Psoas muscle (tissue), 8 donors: ENCODE measurements around the gene NXPH2. TPM values are rescaled to one million over a fixed set of nuclear protein-coding genes. Genes with fewer than 3 reads are reported as not detected.
A peak's percentile ranks its signal among the peaks of the same experiment; 100 is the strongest.

Experiments used
- ATAC-seq, 4 donors: fragments of 200-7000 bp; cut with Tn5 transposase; one replicate each; pipeline ENCODE4 v1.9.1; 2020; ENCODE audit warnings: moderate library complexity in 3 of 4, mild to moderate bottlenecking in 2 of 4
- DNase-seq, 2 donors: peaks; one replicate each; pipeline ENCODE4 v3.0.0-alpha.2; 2020
- H3K27ac ChIP-seq: fragments of 200-600 bp; one replicate; pipeline ENCODE4 v1.8.0; 2022
- H3K27me3 ChIP-seq, 3 donors: fragments of 200-600 bp in 1 of 3; one replicate each; pipeline versions ENCODE4 v1.6.1 to v1.8.0; 2013 to 2022; ENCODE audit warnings: low read length in 2 of 3, mild to moderate bottlenecking in 2 of 3, moderate library complexity in 1 of 3; ENCODE audit not compliant: insufficient read depth in 3 of 3
- H3K36me3 ChIP-seq, 2 donors: fragments of 200-600 bp in 1 of 2; one replicate each; pipeline versions ENCODE4 v1.6.1 to v1.8.0; 2013 to 2022; ENCODE audit warnings: low read depth in 1 of 2, mild to moderate bottlenecking in 1 of 2, moderate library complexity in 1 of 2; ENCODE audit not compliant: insufficient read depth in 1 of 2
- H3K4me1 ChIP-seq: fragments of 200-600 bp; one replicate; pipeline ENCODE4 v1.8.0; 2022
- H3K4me3 ChIP-seq: fragments of 200-600 bp; one replicate; pipeline ENCODE4 v1.8.0; 2022; ENCODE audit warnings: mild to moderate bottlenecking
- H3K9me3 ChIP-seq: fragments of 200-600 bp; one replicate; pipeline ENCODE4 v1.8.0; 2022
- CTCF ChIP-seq: fragments of 200-600 bp; IDR thresholded peaks from one replicate; pipeline ENCODE4 v1.8.0; 2022; ENCODE audit warnings: antibody characterized with exemption
- WGBS, 3 donors: extraction: QIAGEN DNeasy Blood & Tissue Kit; methylation state at CpG; one replicate each; pipeline versions ENCODE4 v1.1.6 to v1.1.7; 2013; 5-methylcytosine and 5-hydroxymethylcytosine counted together
- intact Hi-C, 2 donors: fragments of 100-400 bp; cut with DNase I; formaldehyde crosslinking; loops; one replicate each; pipeline versions ENCODE4 v1.11.0 to v1.14.2; 2022
- polyA plus RNA-seq, 3 donors: library from polyadenylated mRNA; stranded (reverse); fragments of 200-250 nt; gene quantifications; one replicate each; pipeline ENCODE4 v1.2.3, GENCODE V29; 2013
- total RNA-seq, 4 donors: library from RNA; stranded (reverse); fragmentation: NEBNext Ultra II Directional in 2 of 4; extraction: Animal tissue kit (Norgen Biotek cat#: 25700) in 2 of 4; gene quantifications; one replicate each; pipeline versions ENCODE4 v1.2.1 to v1.2.4, GENCODE V29; 2021 to 2023
- donor health status: healthy with polysubstance abuse.
- donor health status: DM: no; HTN: no; CAD: no; lungs with moderate emphysema.
- donor health status: Bipolar disorder and iron deficiency.
- donor health status: healthy.
- donor health status: DM: yes; HTN: yes; CAD: no.
- donor health status: DM: no; HTN: no; CAD: no.
- donor health status: DM: no; HTN: no; CAD: no.
- donor health status: DM: yes; HTN: yes; CAD: no.

Gene NXPH2
- total and polyA plus RNA-seq, 7 donors = 0.14 TPM; not detected in 6

GRCh38 chr2:138779406-138779780 lies 797 bp downstream of the NXPH2 start:
- H3K9me3 ChIP-seq = no peaks in the 10 kb centered on the region
- peak overlapping the region; percentile 57 for H3K4me3 ChIP-seq
- ATAC-seq (no peak), DNase-seq (no peak)
- 0 to 2% (median 1%) methylated on average over 20 of the region's 20 CpGs for WGBS, 3 donors
- intact Hi-C loops = no loop called here
- H3K4me1 ChIP-seq = peaks cover 7% of the 10 kb centered on the region
- H3K27me3 ChIP-seq = peaks cover 0 to 39% (median 12%) of the 10 kb centered on the region in 3 donors
- H3K27ac ChIP-seq = no peak overlapping the region
- no peak for TF ChIP-seq CTCF
- H3K36me3 ChIP-seq = no peaks in the 10 kb centered on the region

- WGBS, 3 donors = 19 to 25% (median 21%) methylated on average over 2 of the region's 2 CpGs
- peaks cover 0 to 39% (median 12%) of the 10 kb centered on the region in 3 donors for H3K27me3 ChIP-seq
- H3K4me3 ChIP-seq = no peak overlapping the region
These were observed 2.2 kb downstream of the NXPH2 start for GRCh38 chr2:138777996-138778395.

DNA sequence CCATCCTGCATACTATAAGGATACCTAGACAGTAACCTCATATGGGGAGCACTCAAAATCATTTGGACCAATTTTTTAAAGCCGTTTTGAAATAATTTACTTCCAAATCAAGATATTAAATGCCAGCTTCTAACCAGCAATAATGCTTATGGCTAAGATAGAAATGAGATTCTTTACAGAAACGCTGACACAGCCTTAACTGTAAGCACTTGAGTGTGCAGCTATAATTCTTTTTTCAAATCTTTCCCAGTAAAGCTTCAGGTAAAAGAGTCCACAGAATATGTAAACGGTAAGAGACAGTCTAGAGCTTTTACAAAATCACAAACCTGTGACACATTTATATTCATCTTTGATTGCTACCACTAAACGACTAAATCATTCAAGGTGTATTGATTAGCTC lies 4.5 kb downstream of the NXPH2 start:
- H3K27me3 ChIP-seq = peaks cover 0 to 34% (median 12%) of the 10 kb centered on the region in 3 donors
- intact Hi-C loops = no loop called here
- no peak overlapping the region for H3K4me3 ChIP-seq
- peaks cover 7% of the 10 kb centered on the region for H3K4me1 ChIP-seq
- WGBS, 3 donors = 78 to 87% (median 82%) methylated on average over 4 of the region's 4 CpGs
- no peaks in the 10 kb centered on the region for H3K36me3 ChIP-seq
- H3K27ac ChIP-seq = no peak overlapping the region
- TF ChIP-seq CTCF = no peak
- H3K9me3 ChIP-seq = no peaks in the 10 kb centered on the region
- ATAC-seq (no peak), DNase-seq (no peak)

More at GRCh38 chr2:138777996-138778395, 2.2 kb downstream of the NXPH2 start:
- no peaks in the 10 kb centered on the region for H3K36me3 ChIP-seq
- no peak for DNase-seq
- no peak overlapping the region for H3K27ac ChIP-seq
- intact Hi-C loops = no loop called here
- peaks cover 7% of the 10 kb centered on the region for H3K4me1 ChIP-seq
- H3K9me3 ChIP-seq = no peaks in the 10 kb centered on the region
- ATAC-seq = no peak
- no peak for TF ChIP-seq CTCF

DNA sequence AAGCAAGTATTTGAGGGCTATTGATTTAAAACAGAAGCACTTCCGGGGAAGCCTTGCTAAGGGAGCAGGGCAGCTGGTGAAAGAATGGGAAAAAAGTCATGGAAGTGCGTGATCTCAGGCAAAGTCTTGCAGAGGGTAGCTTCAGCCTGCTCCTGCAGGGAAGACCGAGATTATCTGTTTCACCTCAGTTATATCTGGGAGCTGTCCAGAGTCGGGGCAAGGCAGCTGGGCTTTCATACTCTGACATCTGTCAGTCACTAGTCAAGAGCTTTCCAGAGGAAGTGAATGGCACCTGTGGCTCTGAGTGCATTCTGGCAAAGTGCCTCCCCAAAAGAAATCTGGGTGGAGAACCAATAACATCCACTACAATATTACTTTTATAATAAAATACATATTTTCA lies 8.7 kb downstream of the NXPH2 start:
- Histone ChIP-seq H3K27me3 (no peaks in the 10 kb centered on the region), H3K9me3 (no peaks in the 10 kb centered on the region), H3K4me3 (no peak overlapping the region), H3K27ac (no peak overlapping the region), H3K4me1 (no peaks in the 10 kb centered on the region), H3K36me3 (no peaks in the 10 kb centered on the region)
- DNase-seq (no peak), ATAC-seq (no peak)
- TF ChIP-seq CTCF = no peak
- 69 to 74% (median 69%) methylated on average over 4 of the region's 4 CpGs for WGBS, 3 donors
- intact Hi-C loops = no loop called here

GRCh38 chr2:138767101-138767500 lies 13.1 kb downstream of the NXPH2 start:
- WGBS, 3 donors = 56 to 93% (median 93%) methylated on average over 1 of the region's 1 CpG
- Histone ChIP-seq H3K4me3 (no peak overlapping the region), H3K9me3 (no peaks in the 10 kb centered on the region), H3K36me3 (no peaks in the 10 kb centered on the region), H3K27ac (no peak overlapping the region), H3K4me1 (no peaks in the 10 kb centered on the region), H3K27me3 (no peaks in the 10 kb centered on the region)
- intact Hi-C loops = no loop called here
- DNase-seq = no peak
- ATAC-seq = no peak
- TF ChIP-seq CTCF = no peak
